Spleen (tissue), 11 donors: ENCODE results near the gene RHOBTB1. TPM values are rescaled to one million over a fixed set of nuclear protein-coding genes. Genes with fewer than 3 reads are reported as not detected.

ENCODE experiments used
- DNase-seq: peaks from one replicate; pipeline ENCODE4 v3.0.0-alpha.2; 2020
- H3K27ac ChIP-seq, 8 donors: fragments of 200-600 bp; sonication (generic) in 7 of 8; 1 replicate in 4 of 8; 2 replicates in 4 of 8; pipeline versions ENCODE4 v1.5.0 to v1.8.0; 2016 to 2021; ENCODE audit warnings: inconsistent platforms in 4 of 8, mild to moderate bottlenecking in 4 of 8, moderate library complexity in 1 of 8
- H3K27me3 ChIP-seq, 7 donors: fragments of 200-600 bp; sonication (generic) in 6 of 7; replicated peaks in 1 of 7; 1 replicate in 4 of 7; 2 replicates in 3 of 7; pipeline versions ENCODE4 v1.5.0 to v1.8.0; 2016 to 2021; ENCODE audit warnings: inconsistent platforms in 3 of 7, mild to moderate bottlenecking in 1 of 7
- H3K36me3 ChIP-seq, 6 donors: fragments of 200-600 bp; sonication (generic) in 5 of 6; 1 replicate in 4 of 6; 2 replicates in 2 of 6; pipeline versions ENCODE4 v1.5.0 to v1.8.0; 2016 to 2021; ENCODE audit warnings: inconsistent platforms in 2 of 6
- H3K4me1 ChIP-seq, 6 donors: fragments of 200-600 bp; sonication (generic) in 5 of 6; 1 replicate in 3 of 6; 2 replicates in 3 of 6; pipeline versions ENCODE4 v1.5.0 to v1.8.0; 2016 to 2021; ENCODE audit warnings: inconsistent platforms in 3 of 6
- H3K4me3 ChIP-seq, 8 donors: fragments of 200-600 bp; sonication (generic) in 7 of 8; 1 replicate in 4 of 8; 2 replicates in 4 of 8; pipeline versions ENCODE4 v1.5.0 to v1.8.0; 2016 to 2021; ENCODE audit warnings: inconsistent platforms in 4 of 8, mild to moderate bottlenecking in 4 of 8, moderate library complexity in 2 of 8
- H3K9me3 ChIP-seq, 8 donors: fragments of 200-600 bp; sonication (generic) in 7 of 8; 1 replicate in 4 of 8; 2 replicates in 4 of 8; pipeline versions ENCODE4 v1.5.0 to v1.8.0; 2016 to 2021; ENCODE audit warnings: inconsistent platforms in 4 of 8
- POLR2A ChIP-seq, 3 donors: fragments of 450-650 bp; IDR thresholded peaks; one replicate each; pipeline ENCODE4 v1.5.1; 2017; ENCODE audit warnings: antibody characterized with exemption in 3 of 3, mild to moderate bottlenecking in 1 of 3
- POLR2AphosphoS5 ChIP-seq, 3 donors: sonication (generic); formaldehyde crosslinking; IDR thresholded peaks; one replicate each; pipeline ENCODE4 v1.5.1; 2017; ENCODE audit warnings: antibody characterized with exemption in 3 of 3
- WGBS, 5 donors: extraction: QIAGEN DNeasy Blood & Tissue Kit in 3 of 5; methylation state at CpG; one replicate each; pipeline versions ENCODE4 v1.1.5 to v1.1.7; 2013 to 2018; 5-methylcytosine and 5-hydroxymethylcytosine counted together
- intact Hi-C: fragments of 100-400 bp; cut with DNase I; formaldehyde crosslinking; loops from one replicate; pipeline ENCODE4 v1.15.0; 2023; ENCODE audit warnings: low total_unique reads
- polyA plus RNA-seq, 3 donors: library from polyadenylated mRNA; stranded (reverse); fragments of 200-250 nt; gene quantifications; one replicate each; pipeline ENCODE4 v1.2.1, GENCODE V29; 2013
- total RNA-seq, 7 donors: library from RNA; depleted of rRNA in 3 of 7; stranded (reverse); fragments of >200 nt in 3 of 7; fragmentation: NEBNext Ultra II Directional in 4 of 7; extraction: Animal tissue kit (Norgen Biotek cat#: 25700) in 4 of 7; gene quantifications; one replicate each; pipeline versions ENCODE4 v1.1.0 to v1.2.1, GENCODE V29; 2016 to 2021
- TF ChIP-seq, protein P1 (sequence below), 11 experiments: fragments of 200-600 bp in 7 of 11; fragments of 450-650 bp in 4 of 11; sonication (generic) in 4 of 11; IDR thresholded peaks in 8 of 11; conservative IDR thresholded peaks in 3 of 11; 1 replicate in 7 of 11; 2 replicates in 4 of 11; pipeline versions ENCODE4 v1.4.0 to v1.8.0; 2016 to 2021; ENCODE audit warnings: antibody characterized with exemption in 11 of 11, inconsistent platforms in 4 of 11, mild to moderate bottlenecking in 1 of 11
- donor health status: healthy with polysubstance abuse.
- donor health status: DM: no; HTN: no; CAD: no; lungs with moderate emphysema.
- donor health status: DM: no; HTN: no; CAD: no.
- donor health status: Bipolar disorder and iron deficiency.
- donor health status: healthy.
- donor health status: DM: no; HTN: no; CAD: no.
- donor health status: DM: yes; HTN: yes; CAD: no.

Gene RHOBTB1
- total and polyA plus RNA-seq, 10 donors = 4.9 to 49.2 (median 20.6) TPM

DNA sequence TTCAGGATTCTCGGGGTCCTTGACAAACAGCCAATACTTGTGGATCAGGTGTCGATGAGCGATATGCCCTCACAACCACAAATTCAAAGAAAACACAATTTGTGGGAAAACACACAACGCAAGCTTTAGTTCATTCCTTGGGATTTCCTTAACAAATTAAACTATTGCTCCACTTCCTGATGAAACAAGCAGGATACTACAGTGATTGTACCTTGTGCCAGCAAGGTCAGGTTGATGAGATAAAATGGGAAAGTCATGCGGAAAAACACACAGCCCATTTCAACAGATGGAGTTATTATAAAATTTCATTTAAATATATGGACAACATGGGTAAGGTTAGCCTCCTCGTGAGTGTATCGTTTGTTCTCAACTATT, 8.8 kb upstream of the RHOBTB1 start:
- H3K27me3 ChIP-seq = no peaks in the 10 kb centered on the region
- intact Hi-C loops = no loop called here
- no peaks in the 10 kb centered on the region for H3K9me3 ChIP-seq
- H3K4me3 ChIP-seq = no peak overlapping the region
- no peaks in the 10 kb centered on the region for H3K36me3 ChIP-seq
- WGBS, 5 donors = 74 to 87% (median 77%) methylated on average over 7 of the region's 7 CpGs
- no peak for DNase-seq
- H3K4me1 ChIP-seq = peaks cover 0 to 10% (median 0%) of the 10 kb centered on the region in 6 donors
- H3K27ac ChIP-seq = peak overlapping the region in 1 of 8 donors; percentile 6
- no peak for TF ChIP-seq POLR2AphosphoS5 (IDR thresholded peaks at IDR 0.05)
- TF ChIP-seq, protein P1, sequence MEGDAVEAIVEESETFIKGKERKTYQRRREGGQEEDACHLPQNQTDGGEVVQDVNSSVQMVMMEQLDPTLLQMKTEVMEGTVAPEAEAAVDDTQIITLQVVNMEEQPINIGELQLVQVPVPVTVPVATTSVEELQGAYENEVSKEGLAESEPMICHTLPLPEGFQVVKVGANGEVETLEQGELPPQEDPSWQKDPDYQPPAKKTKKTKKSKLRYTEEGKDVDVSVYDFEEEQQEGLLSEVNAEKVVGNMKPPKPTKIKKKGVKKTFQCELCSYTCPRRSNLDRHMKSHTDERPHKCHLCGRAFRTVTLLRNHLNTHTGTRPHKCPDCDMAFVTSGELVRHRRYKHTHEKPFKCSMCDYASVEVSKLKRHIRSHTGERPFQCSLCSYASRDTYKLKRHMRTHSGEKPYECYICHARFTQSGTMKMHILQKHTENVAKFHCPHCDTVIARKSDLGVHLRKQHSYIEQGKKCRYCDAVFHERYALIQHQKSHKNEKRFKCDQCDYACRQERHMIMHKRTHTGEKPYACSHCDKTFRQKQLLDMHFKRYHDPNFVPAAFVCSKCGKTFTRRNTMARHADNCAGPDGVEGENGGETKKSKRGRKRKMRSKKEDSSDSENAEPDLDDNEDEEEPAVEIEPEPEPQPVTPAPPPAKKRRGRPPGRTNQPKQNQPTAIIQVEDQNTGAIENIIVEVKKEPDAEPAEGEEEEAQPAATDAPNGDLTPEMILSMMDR (IDR thresholded peaks at IDR 0.05 in 8 of 11, conservative IDR thresholded peaks at IDR 0.05 in 3 of 11) = no peak
- no peak for TF ChIP-seq POLR2A (IDR thresholded peaks at IDR 0.05)

- no peak overlapping the region for H3K4me3 ChIP-seq
- no peaks in the 10 kb centered on the region for H3K9me3 ChIP-seq
- no peaks in the 10 kb centered on the region for H3K36me3 ChIP-seq
- peaks cover 0 to 10% (median 0%) of the 10 kb centered on the region in 6 donors for H3K4me1 ChIP-seq
- 80 to 90% (median 83%) methylated on average over 3 of the region's 3 CpGs for WGBS, 5 donors
- no peaks in the 10 kb centered on the region for H3K27me3 ChIP-seq
- H3K27ac ChIP-seq = no peak overlapping the region
- no peak for DNase-seq
- intact Hi-C loops = no loop called here
- TF ChIP-seq POLR2AphosphoS5 (IDR thresholded peaks at IDR 0.05) (no peak), POLR2A (IDR thresholded peaks at IDR 0.05) (no peak)
- TF ChIP-seq, protein P1 (IDR thresholded peaks at IDR 0.05 in 8 of 11, conservative IDR thresholded peaks at IDR 0.05 in 3 of 11) = no peak
Observed at GRCh38 chr10:60952067-60952845, 8.3 kb upstream of the RHOBTB1 start.

GRCh38 chr10:60951272-60951724, 7.3 kb upstream of the RHOBTB1 start:
- Histone ChIP-seq H3K36me3 (no peaks in the 10 kb centered on the region), H3K4me3 (no peak overlapping the region)

GRCh38 chr10:60950300-60950699, 6.3 kb upstream of the RHOBTB1 start:
- TF ChIP-seq POLR2A (IDR thresholded peaks at IDR 0.05) (no peak), POLR2AphosphoS5 (IDR thresholded peaks at IDR 0.05) (no peak)
- TF ChIP-seq, protein P1 (IDR thresholded peaks at IDR 0.05 in 8 of 11, conservative IDR thresholded peaks at IDR 0.05 in 3 of 11) = no peak
- no peak overlapping the region for H3K4me3 ChIP-seq
- no peak overlapping the region for H3K27ac ChIP-seq
- peaks cover 0 to 10% (median 0%) of the 10 kb centered on the region in 7 donors for H3K27me3 ChIP-seq
- no peaks in the 10 kb centered on the region for H3K36me3 ChIP-seq
- no peak for DNase-seq
- WGBS, 5 donors = 41 to 60% (median 53%) methylated on average over 3 of the region's 3 CpGs
- intact Hi-C loops = no loop called here
- no peaks in the 10 kb centered on the region for H3K9me3 ChIP-seq
- peaks cover 0 to 10% (median 0%) of the 10 kb centered on the region in 6 donors for H3K4me1 ChIP-seq

More at GRCh38 chr10:60951272-60951724, 7.3 kb upstream of the RHOBTB1 start:
- TF ChIP-seq, protein P1 (IDR thresholded peaks at IDR 0.05 in 8 of 11, conservative IDR thresholded peaks at IDR 0.05 in 3 of 11) = no peak
- TF ChIP-seq POLR2AphosphoS5 (IDR thresholded peaks at IDR 0.05) (no peak), POLR2A (IDR thresholded peaks at IDR 0.05) (no peak)
- Histone ChIP-seq H3K9me3 (no peaks in the 10 kb centered on the region), H3K27me3 (no peaks in the 10 kb centered on the region), H3K27ac (no peak overlapping the region), H3K4me1 (peaks cover 0 to 10% (median 0%) of the 10 kb centered on the region in 6 donors)
- intact Hi-C loops = no loop called here
- 81 to 92% (median 84%) methylated on average over 5 of the region's 5 CpGs for WGBS, 5 donors
- no peak for DNase-seq
